ENCODE data around the gene CAB39.

GRCh38 chr2:230737300-230737699 is 24.7 kb downstream of the CAB39 start:
- TF ChIP-seq CTCF (IDR thresholded peaks at IDR 0.05) = no peak
- no peak for TF ChIP-seq POLR2A (IDR thresholded peaks at IDR 0.05)
